Osteoblast (primary cell): ENCODE measurements around the gene HGFAC. TPM values are rescaled to one million over a fixed set of nuclear protein-coding genes. Genes with fewer than 3 reads are reported as not detected.

Source experiments
- total RNA-seq: library from RNA; depleted of rRNA; stranded (reverse); fragments of >200 nt; gene quantifications from 2 replicates; pipeline ENCODE4 v1.2.3, GENCODE V29; 2012

The HGFAC gene
- total RNA-seq, 1 donor: not detected

Other genes starting within 250 kb of the HGFAC start
- gene MSANTD1, start 192.8 kb upstream of the HGFAC start, total RNA-seq: 0.59 and 0.72 TPM in 2 replicates
- 19.2 and 61.2 TPM in 2 replicates for gene RGS12, start 148.9 kb upstream of the HGFAC start, total RNA-seq
- not detected in 2 replicates for gene DOK7, start 21.3 kb downstream of the HGFAC start, total RNA-seq
- 79.3 and 82.9 TPM in 2 replicates for gene LRPAP1, start 90.5 kb downstream of the HGFAC start, total RNA-seq